GM20431 (cell line): ENCODE data around the gene DGKI.

Experiments used
- in situ Hi-C: fragments of 300-500 bp; cut with MseI, MboI; formaldehyde crosslinking; loops from one replicate; pipeline ENCODE4 v1.15.0; 2020; ENCODE audit warnings: low sequenced_read_pairs; ENCODE audit not compliant: unreplicated experiment

Gene DGKI

GRCh38 chr7:137634356-137634755 lies 212.4 kb downstream of the DGKI start:
- in situ Hi-C loops: loop anchor here (25.0 kb wide), 1 partner anchor 378 kb away; the partner anchor contains the start of gene CREB3L2

DNA sequence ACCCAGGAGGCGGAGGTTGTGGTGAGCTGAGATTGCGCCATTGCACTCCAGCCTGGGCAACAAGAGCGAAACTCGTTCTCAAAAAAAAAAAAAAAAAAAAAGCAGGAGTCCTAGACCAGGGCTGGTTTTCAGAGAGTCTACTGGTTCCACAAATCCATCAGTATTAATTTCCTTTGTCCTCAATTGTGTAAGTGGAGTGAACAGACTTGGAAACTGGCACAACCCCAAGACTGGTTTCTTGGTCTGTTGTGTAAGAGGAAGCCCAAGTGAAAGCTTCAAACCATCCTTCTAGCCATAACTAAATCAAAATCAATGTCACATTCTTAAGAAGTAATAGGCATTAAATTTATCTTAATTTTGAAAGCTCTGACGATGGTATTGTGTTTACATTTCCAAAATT lies 213.6 kb downstream of the DGKI start:
- in situ Hi-C loops: loop anchor here (25.0 kb wide), 1 partner anchor 379 kb away; the partner anchor contains the start of gene CREB3L2

DNA sequence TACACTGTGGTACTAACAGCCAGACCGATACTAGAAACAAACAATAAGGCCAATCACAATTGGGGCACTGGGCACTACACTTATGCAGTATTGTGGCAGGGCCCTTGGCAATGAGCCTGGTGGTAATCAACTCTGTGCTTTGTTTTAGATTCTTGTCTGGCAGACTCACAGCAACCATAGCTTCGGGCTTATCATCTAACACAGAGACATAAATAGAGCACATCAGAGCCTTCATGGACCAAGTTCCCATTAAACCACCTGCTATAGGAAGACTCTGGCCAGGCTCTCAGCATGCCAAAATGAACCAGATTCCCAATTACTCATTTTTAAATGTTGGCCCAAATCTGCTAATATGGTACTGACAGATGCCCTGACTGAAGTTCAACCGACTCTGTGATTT lies 218.6 kb downstream of the DGKI start:
- in situ Hi-C loops: loop anchor here (25.0 kb wide), 1 partner anchor 384 kb away; the partner anchor contains the start of gene CREB3L2

GRCh38 chr7:137626469-137627067 lies 220.2 kb downstream of the DGKI start:
- in situ Hi-C loops: loop anchor here (25.0 kb wide), 1 partner anchor 386 kb away; the partner anchor contains the start of gene CREB3L2

- in situ Hi-C loops: loop anchor here (25.0 kb wide), 1 partner anchor 387 kb away; the partner anchor contains the start of gene CREB3L2
Observed at GRCh38 chr7:137625197-137625596, 221.6 kb downstream of the DGKI start.

GRCh38 chr7:137619181-137619580 lies 227.6 kb downstream of the DGKI start:
- in situ Hi-C loops: no loop called here

DNA sequence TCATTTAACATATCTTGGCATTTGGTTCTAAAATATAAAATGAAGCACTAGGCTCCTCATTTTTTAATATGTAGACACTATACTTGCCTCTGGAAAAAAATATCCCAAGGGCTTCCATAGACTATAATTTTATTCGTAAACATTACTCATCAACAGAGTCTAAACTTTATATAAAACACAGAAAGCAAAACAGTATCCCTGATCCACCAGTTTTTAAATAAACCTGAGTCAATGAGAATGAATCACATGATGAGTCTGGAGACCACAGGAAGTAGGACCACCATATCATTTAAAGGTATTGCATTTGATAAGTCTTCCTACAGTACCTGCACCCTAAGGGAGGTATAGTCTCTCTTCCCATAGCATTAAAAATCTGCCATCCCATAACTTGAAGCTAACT lies 228.0 kb downstream of the DGKI start:
- in situ Hi-C loops: no loop called here

DNA sequence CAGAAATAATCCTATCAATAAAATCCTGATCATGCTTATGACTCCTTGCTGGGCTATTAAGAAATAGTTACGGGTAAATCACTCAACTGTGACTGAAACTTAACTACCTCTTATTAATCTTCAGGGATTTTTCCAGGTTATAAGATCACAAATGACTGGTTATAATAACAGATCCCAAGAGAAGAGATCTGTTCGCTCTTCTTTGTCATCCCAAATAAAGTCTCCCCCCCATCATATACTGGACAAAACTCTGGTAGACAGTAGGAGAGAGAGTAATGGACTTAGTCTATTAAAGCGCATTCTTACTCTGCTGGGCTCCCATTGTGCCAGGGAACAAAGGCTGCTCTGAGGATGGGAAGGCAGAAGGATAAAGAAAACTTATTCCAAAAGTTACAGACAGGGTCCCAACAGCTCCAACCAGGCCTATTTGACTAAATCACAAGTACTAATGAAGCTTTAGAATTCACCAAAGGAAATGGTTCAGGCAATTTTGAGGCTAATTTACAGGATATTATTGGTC lies 233.7 kb downstream of the DGKI start:
- in situ Hi-C loops: no loop called here

GRCh38 chr7:137611606-137612005 lies 235.2 kb downstream of the DGKI start:
- in situ Hi-C loops: no loop called here

GRCh38 chr7:137609500-137609899 lies 237.3 kb downstream of the DGKI start:
- in situ Hi-C loops: no loop called here

GRCh38 chr7:137606061-137606674 lies 240.6 kb downstream of the DGKI start:
- in situ Hi-C loops: no loop called here

- in situ Hi-C loops: no loop called here
Observed at GRCh38 chr7:137603043-137603442, 243.7 kb downstream of the DGKI start.

DNA sequence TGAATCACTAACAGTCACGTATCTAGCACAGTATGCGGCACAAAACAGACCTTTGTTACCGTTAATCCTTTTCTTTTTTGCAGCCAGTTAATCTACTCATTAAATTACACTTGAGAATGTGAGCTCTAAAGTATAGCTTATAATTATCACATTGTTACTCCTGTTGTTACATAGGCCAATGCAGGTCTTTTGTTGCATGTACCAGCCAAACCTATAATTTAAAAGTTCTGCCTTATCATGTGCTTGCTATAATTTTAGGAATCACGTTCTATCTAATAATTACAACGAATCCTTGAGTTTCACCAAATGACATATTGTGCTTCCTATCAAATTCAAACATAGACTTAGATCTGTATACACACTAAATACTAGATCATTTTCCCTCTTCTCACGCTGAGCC lies 245.1 kb downstream of the DGKI start:
- in situ Hi-C loops: no loop called here

GRCh38 chr7:137597856-137598255 lies 248.9 kb downstream of the DGKI start:
- in situ Hi-C loops: no loop called here

DNA sequence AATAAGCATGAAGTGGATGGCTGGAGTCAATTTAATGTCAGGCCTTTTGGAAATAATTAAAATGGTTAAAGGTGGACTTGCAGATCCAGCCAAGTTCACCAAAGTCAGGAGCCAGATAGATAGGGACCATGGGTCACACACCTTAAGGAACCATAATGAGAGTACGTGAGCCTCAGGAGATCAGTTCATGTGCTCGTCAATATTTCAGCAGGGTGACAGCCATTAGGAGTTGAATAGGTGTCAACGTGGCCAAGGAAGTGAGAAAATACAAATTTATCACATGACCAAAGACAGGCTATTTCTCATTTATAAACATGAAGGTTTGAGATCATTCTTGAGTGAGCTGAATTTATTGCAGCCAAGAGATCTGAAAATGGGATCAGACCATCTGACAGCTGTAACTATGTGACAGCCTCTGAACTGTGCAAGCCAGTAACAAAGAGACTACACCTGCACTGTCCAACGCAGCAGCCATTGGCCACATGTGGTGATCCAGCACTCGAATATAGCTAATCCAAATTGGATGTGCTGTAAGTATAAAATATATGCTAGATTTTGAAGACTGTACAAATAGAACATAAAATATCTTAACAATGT lies 253.6 kb downstream of the DGKI start:
- in situ Hi-C loops: no loop called here

DNA sequence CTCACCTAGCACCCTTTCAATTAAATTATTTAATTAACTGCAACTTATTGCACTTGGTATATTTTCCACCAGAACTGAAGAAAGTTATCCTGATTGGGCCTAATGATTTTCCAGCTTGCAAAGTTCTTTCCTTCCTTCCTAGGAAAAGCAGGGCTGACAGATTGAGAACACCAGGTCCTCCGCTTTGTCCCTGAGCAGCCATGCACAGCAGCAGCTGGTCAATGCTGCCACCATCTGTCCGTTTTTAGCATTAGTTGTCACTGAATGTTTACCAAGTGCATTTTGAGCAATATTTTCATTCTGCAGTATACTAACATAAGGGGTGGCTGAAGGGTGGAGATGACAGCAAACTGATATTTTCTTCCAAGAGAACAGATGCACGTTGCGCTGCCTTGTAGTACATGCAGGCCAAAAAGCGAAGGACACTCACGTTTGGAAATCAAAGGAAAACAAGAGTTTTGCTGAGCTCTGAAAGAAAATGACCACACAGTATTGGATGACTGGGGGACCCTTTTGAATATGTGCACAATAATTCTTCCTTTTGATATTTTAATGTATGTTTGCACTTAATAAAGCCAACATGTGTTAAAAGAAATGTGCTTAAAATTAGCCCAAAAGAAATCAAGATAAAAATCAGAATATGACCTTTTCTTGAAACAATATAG lies 254.4 kb downstream of the DGKI start:
- in situ Hi-C loops: no loop called here

- in situ Hi-C loops: no loop called here
Observed at GRCh38 chr7:137591421-137591837, 255.3 kb downstream of the DGKI start.

DNA sequence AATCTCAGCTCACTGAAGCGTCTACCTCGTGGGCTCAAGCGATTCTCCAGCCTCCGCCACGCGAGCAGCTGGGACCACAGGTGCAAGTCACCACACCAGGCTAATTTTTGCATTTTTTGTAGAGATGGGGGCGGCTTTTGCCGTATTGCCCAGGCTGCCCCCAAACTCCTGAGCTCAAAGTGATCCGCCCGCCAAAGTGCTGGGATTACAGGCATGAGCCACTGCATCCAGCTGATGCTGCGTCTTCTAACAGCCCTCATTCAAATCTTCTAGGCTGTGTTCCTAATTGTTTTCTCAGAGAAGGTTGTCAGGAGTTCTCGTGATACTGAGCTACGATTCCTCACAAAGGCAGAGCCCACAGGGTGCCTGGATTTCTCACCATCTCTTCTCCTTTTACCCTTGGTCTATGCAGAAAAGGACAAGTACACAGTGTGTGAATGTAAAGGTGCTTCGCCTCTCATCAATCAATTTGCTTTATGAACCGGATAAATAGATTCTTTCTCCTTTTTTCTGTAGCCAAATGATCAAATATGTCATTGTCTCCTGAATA lies 255.9 kb downstream of the DGKI start:
- in situ Hi-C loops: no loop called here

DNA sequence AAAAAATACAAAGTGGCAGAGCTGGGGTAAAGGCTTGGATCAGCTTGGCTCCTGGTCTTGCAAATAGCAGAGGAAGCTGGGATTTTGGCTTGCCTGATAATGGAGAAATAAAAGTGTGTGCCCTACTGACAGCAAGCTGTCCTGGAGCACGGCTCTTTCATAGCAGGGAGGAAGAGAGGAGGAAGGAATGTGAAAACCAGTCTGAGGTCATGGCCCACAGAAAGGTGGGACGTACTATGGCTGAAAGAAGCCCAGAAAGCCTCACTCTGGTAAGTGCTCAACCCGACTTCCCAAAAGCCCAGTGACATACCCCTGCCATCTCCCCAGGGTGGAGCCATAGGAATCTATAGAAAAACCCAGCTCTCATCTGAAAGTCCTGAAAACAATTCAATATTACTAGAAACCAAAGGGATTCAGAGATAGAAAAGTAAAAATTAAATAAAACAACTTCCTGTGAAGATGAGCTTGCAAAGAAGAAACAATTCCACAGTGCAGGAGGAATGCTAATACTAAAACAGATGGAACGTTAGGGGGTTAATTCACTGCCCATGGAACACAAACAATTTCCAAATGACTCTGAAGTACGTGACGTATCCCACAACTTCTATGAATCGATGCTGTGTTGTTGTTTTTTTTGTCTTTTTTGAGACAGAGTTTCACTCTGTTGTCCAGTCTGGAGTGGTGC lies 256.6 kb downstream of the DGKI start:
- in situ Hi-C loops: no loop called here

GRCh38 chr7:137587326-137587725 lies 259.4 kb downstream of the DGKI start:
- in situ Hi-C loops: no loop called here
